Ovary (tissue), 3 donors: Measurements from ENCODE around the gene MTUS2.

Experiments
- CTCF ChIP-seq, 3 donors: fragments of 450-650 bp in 2 of 3; fragments of 200-600 bp in 1 of 3; IDR thresholded peaks; one replicate each; pipeline versions ENCODE4 v1.5.1 to v1.8.0; 2016 to 2022; ENCODE audit warnings: antibody characterized with exemption in 3 of 3, mild to moderate bottlenecking in 1 of 3
- POLR2A ChIP-seq: fragments of 450-650 bp; IDR thresholded peaks from one replicate; pipeline ENCODE4 v1.6.1; 2017; ENCODE audit warnings: antibody characterized with exemption, mild to moderate bottlenecking, moderate library complexity
- donor health status: DM: no; HTN: no; CAD: no.

GRCh38 chr13:29397265-29397664 lies 577.1 kb downstream of the MTUS2 start:
- no peak for TF ChIP-seq CTCF (IDR thresholded peaks at IDR 0.05)
- TF ChIP-seq POLR2A, result no peak
